Measurements from ENCODE around the gene ECHDC3. TPM values are rescaled to one million over a fixed set of nuclear protein-coding genes. Genes with fewer than 3 reads are reported as not detected.

Gene ECHDC3
- total and polyA plus RNA-seq, 2 of the 13 experiments (the other 11 are each of a cell fraction or from before 2014, with no cell fraction given): not detected

- no peak for TF ChIP-seq BRF2 (CRISPR knock-in tag; IDR thresholded peaks at IDR 0.05)
- no peak; the same call in 1 of the 2 replicates for TF ChIP-seq ZFP91 (CRISPR knock-in tag; IDR thresholded peaks at IDR 0.05; ENCODE audit: borderline replicate concordance)
- TF ChIP-seq NKX3-1 (CRISPR knock-in tag; IDR thresholded peaks at IDR 0.05): no peak
- no peak for TF ChIP-seq HIVEP1 (CRISPR knock-in tag; IDR thresholded peaks at IDR 0.05)
- TF ChIP-seq ZNF260 (CRISPR knock-in tag; IDR thresholded peaks at IDR 0.05; ENCODE audit: borderline replicate concordance, low read depth): no peak
- TF ChIP-seq ZNF724P (CRISPR knock-in tag; IDR thresholded peaks at IDR 0.05; ENCODE audit: borderline replicate concordance): no peak
- TF ChIP-seq HMGA1 (CRISPR knock-in tag; conservative IDR thresholded peaks at IDR 0.05): no peak
- no peak for TF ChIP-seq AKAP8 (CRISPR knock-in tag; IDR thresholded peaks at IDR 0.05)
- no peak for TF ChIP-seq HNRNPUL1 (IDR thresholded peaks at IDR 0.05; ENCODE audit: low read depth, low read length)
- no peak for TF ChIP-seq ZBTB39 (CRISPR knock-in tag; IDR thresholded peaks at IDR 0.05)
- no peak for TF ChIP-seq ZNF282 (IDR thresholded peaks at IDR 0.05; ENCODE audit: partially characterized antibody)
- TF ChIP-seq ARNT2 (CRISPR knock-in tag; IDR thresholded peaks at IDR 0.05; ENCODE audit: low read depth): peak; percentile 54; the same call in 1 of the 2 replicates
- TF ChIP-seq ZNF20 (CRISPR knock-in tag; IDR thresholded peaks at IDR 0.05): no peak
- no peak for TF ChIP-seq KAT8 (CRISPR knock-in tag; IDR thresholded peaks at IDR 0.05)
- TF ChIP-seq SMARCE1 (IDR thresholded peaks at IDR 0.05; ENCODE audit: borderline replicate concordance): no peak
- no peak for TF ChIP-seq KLF9 (CRISPR knock-in tag; IDR thresholded peaks at IDR 0.05; ENCODE audit: low read depth)
- TF ChIP-seq ZBTB25 (CRISPR knock-in tag; IDR thresholded peaks at IDR 0.05): no peak
- no peak for TF ChIP-seq NCOA5 (CRISPR knock-in tag; IDR thresholded peaks at IDR 0.05)
- no peak for TF ChIP-seq MBNL3 (CRISPR knock-in tag; conservative IDR thresholded peaks at IDR 0.05)
- no peak for TF ChIP-seq HOXA5 (CRISPR knock-in tag; IDR thresholded peaks at IDR 0.05)
- TF ChIP-seq NFIC (IDR thresholded peaks at IDR 0.05; ENCODE audit: low read length): no peak; the same call in 1 of the 2 replicates
- peak; percentile 46; the same call in 1 of the 2 replicates for TF ChIP-seq ARNTL (CRISPR knock-in tag; IDR thresholded peaks at IDR 0.05)
- peak; percentile 38; the same call in 1 of the 2 replicates for TF ChIP-seq NR2F2 (IDR thresholded peaks at IDR 0.05; ENCODE audit: borderline replicate concordance, low read depth)
- TF ChIP-seq ZSCAN12 (CRISPR knock-in tag; IDR thresholded peaks at IDR 0.05): no peak
- TF ChIP-seq ZNF12 (CRISPR knock-in tag; IDR thresholded peaks at IDR 0.05): no peak
Measured at GRCh38 chr10:11714750-11715365, 27.3 kb upstream of the ECHDC3 start (continued).

Data from HepG2 (cell line).